Fibroblast of villous mesenchyme (primary cell): Measurements from ENCODE around the gene COL13A1. TPM values are rescaled to one million over a fixed set of nuclear protein-coding genes. Genes with fewer than 3 reads are reported as not detected.

Source experiments
- DNase-seq: peaks from one replicate; pipeline ENCODE4 v3.0.0-alpha.2; 2010; ENCODE audit warnings: low read depth
- H3K4me3 ChIP-seq: 2 replicates; pipeline ENCODE4 v1.5.1; 2011; ENCODE audit warnings: low read depth, mild to moderate bottlenecking, low read length
- total RNA-seq: library from RNA; depleted of rRNA; stranded (reverse); fragments of >200 nt; gene quantifications from 2 replicates; pipeline ENCODE4 v1.2.3, GENCODE V29; 2012
- TF ChIP-seq, protein P1 (sequence below): IDR thresholded peaks from 2 replicates; pipeline ENCODE4 v1.5.1; 2012; ENCODE audit warnings: low read depth, mild to moderate bottlenecking, low read length; ENCODE audit not compliant: insufficient read depth

Gene COL13A1
- total RNA-seq, 1 donor = 3.5 TPM

DNA sequence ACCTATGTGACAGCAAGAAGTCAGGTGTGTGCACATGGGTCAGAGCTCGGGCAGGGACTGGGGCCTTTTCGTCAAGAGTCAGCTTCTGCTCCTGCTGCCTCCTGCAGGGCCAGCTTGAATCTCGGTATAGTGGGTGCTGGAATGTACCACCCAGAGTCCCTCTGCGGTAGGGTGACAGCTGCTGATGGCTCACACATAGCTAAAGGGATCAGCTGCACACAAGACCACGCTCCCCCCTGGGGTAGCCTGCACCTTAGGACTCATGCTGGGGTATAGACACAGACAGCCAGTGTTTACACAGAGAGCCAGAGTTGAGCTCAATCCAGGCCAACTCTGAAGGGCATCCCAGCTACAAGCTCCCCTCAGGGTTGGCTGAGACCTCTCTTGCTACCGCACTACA lies 14.0 kb upstream of the COL13A1 start:
- no peak for DNase-seq
- TF ChIP-seq, protein P1, sequence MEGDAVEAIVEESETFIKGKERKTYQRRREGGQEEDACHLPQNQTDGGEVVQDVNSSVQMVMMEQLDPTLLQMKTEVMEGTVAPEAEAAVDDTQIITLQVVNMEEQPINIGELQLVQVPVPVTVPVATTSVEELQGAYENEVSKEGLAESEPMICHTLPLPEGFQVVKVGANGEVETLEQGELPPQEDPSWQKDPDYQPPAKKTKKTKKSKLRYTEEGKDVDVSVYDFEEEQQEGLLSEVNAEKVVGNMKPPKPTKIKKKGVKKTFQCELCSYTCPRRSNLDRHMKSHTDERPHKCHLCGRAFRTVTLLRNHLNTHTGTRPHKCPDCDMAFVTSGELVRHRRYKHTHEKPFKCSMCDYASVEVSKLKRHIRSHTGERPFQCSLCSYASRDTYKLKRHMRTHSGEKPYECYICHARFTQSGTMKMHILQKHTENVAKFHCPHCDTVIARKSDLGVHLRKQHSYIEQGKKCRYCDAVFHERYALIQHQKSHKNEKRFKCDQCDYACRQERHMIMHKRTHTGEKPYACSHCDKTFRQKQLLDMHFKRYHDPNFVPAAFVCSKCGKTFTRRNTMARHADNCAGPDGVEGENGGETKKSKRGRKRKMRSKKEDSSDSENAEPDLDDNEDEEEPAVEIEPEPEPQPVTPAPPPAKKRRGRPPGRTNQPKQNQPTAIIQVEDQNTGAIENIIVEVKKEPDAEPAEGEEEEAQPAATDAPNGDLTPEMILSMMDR = no peak
- no peak overlapping the region for H3K4me3 ChIP-seq

DNA sequence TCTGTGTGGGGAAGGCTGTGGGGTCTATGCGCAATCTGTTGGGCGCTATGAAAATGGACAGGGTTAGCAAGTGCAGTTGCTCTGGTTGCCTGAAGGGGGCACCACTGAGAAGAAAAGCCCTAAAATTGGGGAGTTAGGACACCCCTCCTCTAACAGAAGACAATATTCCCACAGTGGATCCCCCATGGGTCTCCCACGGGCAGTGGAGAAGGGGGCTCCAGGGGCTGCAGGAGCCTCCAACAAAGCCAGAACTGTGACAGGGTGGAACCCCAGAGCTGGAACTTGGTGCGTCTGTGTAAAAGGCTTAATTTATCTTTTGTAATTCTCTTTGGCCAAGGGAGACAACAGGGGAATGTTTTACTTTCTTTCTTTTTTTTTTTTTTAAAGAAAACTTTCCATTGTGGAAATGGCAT lies 12.5 kb upstream of the COL13A1 start:
- TF ChIP-seq, protein P1 = peak; percentile 90
- no peak overlapping the region for H3K4me3 ChIP-seq
- peak; percentile 11 for DNase-seq

DNA sequence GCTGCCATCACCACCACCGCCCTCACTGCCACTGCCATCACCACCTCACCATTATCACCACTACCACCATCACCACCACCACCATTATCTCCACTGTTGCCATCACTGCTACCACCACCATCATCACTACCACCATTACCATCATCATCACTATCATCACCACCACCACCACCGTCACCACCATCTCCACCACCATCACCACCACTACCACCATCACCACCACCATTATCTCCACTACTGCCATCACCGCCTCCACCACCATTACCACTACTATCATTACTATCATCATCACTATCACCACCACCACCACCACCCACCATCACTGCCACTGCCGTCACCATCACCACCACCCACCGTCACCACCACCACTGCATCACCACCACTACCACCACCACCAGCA lies 9.9 kb upstream of the COL13A1 start:
- DNase-seq = no peak
- TF ChIP-seq, protein P1 = no peak
- no peak overlapping the region for H3K4me3 ChIP-seq

DNA sequence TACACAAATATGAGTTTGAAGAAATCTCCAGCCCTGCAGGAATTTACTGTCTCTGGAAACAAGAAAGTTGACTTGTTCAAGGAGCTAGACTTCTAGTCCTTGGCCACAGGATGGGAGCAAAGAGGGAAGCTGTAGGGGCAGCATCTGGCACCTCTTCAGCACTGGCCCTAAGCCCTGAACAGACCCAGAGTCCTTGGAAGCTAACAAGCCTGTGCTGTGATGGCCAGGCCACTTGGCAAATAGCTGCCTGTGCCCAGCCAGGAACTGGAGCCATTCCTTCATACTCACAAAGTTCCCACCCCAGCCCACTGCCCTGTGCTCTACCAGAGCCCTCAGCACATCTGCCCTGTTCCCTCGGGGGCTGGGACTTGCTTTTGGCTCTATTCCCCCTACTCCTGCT lies 9.4 kb upstream of the COL13A1 start:
- TF ChIP-seq, protein P1 = no peak
- DNase-seq = no peak
- H3K4me3 ChIP-seq = no peak overlapping the region

DNA sequence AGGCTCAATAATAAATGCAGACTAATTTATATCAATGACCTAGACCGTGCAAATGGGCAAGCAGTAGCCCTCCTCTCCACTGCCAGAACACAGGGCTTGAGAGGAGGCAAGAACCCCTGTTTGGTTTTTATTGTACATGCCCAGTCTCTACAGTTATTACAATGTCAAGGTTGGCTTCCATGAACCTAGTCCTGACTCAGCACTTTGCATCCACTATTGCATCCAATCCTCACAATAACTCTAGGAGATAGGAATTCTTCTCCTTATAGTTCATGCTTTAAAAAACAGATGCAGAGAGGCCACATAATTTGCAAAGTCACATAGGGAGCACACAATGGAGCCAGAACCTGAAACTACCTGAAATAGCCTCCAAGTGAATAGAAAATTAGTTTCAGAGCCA lies 7.0 kb upstream of the COL13A1 start:
- TF ChIP-seq, protein P1 = no peak
- DNase-seq = no peak
- no peak overlapping the region for H3K4me3 ChIP-seq

DNA sequence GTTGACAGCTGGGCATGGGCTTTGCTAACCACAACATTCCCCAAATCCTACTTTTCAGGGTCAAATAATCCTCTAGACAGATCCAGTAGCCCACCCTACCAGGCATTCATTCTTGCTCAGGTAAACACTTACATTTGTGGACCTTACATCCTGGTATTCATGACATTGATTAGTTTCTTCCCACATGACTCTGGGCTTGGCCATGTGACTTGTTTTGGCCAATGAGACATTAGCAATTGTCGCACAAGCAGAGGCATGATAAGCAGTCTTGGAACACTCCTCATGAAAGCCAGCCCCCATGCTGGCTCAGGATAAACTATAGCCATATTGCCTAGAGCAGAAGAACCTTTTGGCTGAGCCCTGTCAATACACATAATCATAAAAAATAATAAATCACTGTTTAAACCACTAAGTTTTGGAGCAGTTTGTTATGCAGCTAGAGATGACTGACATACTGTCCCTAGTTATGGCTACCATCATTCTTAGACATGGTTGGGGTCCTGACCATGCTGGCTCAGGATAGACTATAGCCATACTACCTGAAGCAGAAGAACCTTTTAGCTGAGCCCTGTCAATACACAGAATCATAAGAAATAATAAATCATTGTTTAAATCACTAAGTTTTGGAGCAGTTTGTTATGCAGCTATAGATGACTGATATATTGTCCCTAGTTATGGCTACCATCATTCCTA lies 6.3 kb upstream of the COL13A1 start:
- DNase-seq = no peak
- TF ChIP-seq, protein P1 = no peak
- H3K4me3 ChIP-seq = no peak overlapping the region

DNA sequence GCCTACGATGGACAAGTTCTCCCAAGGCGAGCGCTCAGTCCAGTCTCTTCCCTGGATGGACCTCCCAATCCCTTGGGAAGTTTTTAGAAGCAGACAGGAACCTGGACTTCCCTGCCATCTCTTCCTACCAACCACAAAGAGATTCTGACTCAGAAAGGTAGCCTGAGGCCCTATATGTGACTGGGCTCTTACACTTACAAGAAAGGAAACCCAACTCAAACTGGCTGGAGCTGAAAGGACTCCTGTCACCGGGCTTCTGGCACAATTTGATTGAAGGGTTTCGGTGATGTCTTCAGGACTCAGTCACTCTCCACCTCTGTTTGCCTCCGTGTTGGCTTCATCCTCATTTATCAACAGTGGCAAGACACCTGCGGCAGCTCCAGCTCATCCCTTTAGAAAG lies 3.7 kb upstream of the COL13A1 start:
- TF ChIP-seq, protein P1 = no peak
- DNase-seq = no peak

More for the DNA sequence above, 3.7 kb upstream of the COL13A1 start:
- no peak overlapping the region for H3K4me3 ChIP-seq
